ENCODE data around the gene MGME1. TPM values are rescaled to one million over a fixed set of nuclear protein-coding genes. Genes with fewer than 3 reads are reported as not detected.

The MGME1 gene
- total and polyA plus RNA-seq, 2 of the 13 experiments (the other 11 are each of a cell fraction or from before 2014, with no cell fraction given), result 36.7 to 66.6 TPM

GRCh38 chr20:17958373-17959256, 10.2 kb upstream of the MGME1 start (continued):
- TF ChIP-seq ZBTB40 (IDR thresholded peaks at IDR 0.05) (no peak), ZBTB40 (CRISPR knock-in tag; IDR thresholded peaks at IDR 0.05) (no peak), CEBPG (CRISPR knock-in tag; IDR thresholded peaks at IDR 0.05) (peak; percentile 53; the same call in 1 of the 2 replicates), ZNF564 (CRISPR knock-in tag; IDR thresholded peaks at IDR 0.05) (0 out of 2 replicates have a peak, but pooled peaks have one; percentile 31), NONO (IDR thresholded peaks at IDR 0.05) (no peak), NONO (CRISPR knock-in tag; conservative IDR thresholded peaks at IDR 0.05) (peak; percentile 28; the same call in 1 of the 2 replicates), MAFK (conservative IDR thresholded peaks at IDR 0.05 in 1 of 2, IDR thresholded peaks at IDR 0.05 in 1 of 2; ENCODE audit: low read length in 2 of 2) (peak; percentile 94 to 95), GZF1 (CRISPR knock-in tag; IDR thresholded peaks at IDR 0.05) (no peak), ZUFSP (CRISPR knock-in tag; IDR thresholded peaks at IDR 0.05; ENCODE audit: borderline replicate concordance) (no peak), TCF12 (IDR thresholded peaks at IDR 0.05) (no peak), TCF12 (CRISPR knock-in tag; IDR thresholded peaks at IDR 0.05) (0 out of 2 replicates have a peak, but pooled peaks have one; percentile 21), ZNF12 (CRISPR knock-in tag; IDR thresholded peaks at IDR 0.05) (peak; percentile 42; the same call in 1 of the 2 replicates), ISL2 (CRISPR knock-in tag; IDR thresholded peaks at IDR 0.05) (peak; percentile 98), ZNF101 (CRISPR knock-in tag; IDR thresholded peaks at IDR 0.05; ENCODE audit: borderline replicate concordance, low read depth) (no peak), AHR (CRISPR knock-in tag; IDR thresholded peaks at IDR 0.05) (no peak), ERF (CRISPR knock-in tag; IDR thresholded peaks at IDR 0.05) (no peak; the same call in 1 of the 2 replicates), RAD51 (IDR thresholded peaks at IDR 0.05; ENCODE audit: borderline replicate concordance) (no peak), ZNF333 (CRISPR knock-in tag; IDR thresholded peaks at IDR 0.05; ENCODE audit: borderline replicate concordance) (no peak; the same call in 1 of the 2 replicates), TOE1 (CRISPR knock-in tag; IDR thresholded peaks at IDR 0.05) (no peak)

All from HepG2 (cell line).